Measurements from ENCODE around the gene CDH7. TPM values are rescaled to one million over a fixed set of nuclear protein-coding genes. Genes with fewer than 3 reads are reported as not detected.

CDH7 gene
- total RNA-seq, 1 donor from 2014 or later, result not detected

DNA sequence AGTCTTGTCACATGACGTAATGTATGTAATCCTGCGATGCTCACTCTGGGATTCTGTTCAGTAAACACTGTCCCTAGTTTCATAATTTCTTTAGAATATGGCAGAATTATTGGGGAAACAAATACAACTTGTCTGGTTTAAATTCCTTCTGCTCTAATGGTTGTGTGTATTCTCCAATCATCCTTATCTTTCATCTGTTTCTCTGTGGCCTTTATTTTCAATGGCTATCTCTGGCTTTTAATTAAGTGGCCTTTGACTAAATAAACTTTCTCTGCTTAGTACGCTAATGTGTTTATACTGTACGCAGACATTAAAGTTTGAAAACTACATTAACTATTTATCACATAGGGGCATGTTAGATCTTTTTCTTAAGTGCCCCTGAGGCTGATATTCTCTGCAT is 40.9 kb downstream of the CDH7 start:
- TF ChIP-seq, protein P1, sequence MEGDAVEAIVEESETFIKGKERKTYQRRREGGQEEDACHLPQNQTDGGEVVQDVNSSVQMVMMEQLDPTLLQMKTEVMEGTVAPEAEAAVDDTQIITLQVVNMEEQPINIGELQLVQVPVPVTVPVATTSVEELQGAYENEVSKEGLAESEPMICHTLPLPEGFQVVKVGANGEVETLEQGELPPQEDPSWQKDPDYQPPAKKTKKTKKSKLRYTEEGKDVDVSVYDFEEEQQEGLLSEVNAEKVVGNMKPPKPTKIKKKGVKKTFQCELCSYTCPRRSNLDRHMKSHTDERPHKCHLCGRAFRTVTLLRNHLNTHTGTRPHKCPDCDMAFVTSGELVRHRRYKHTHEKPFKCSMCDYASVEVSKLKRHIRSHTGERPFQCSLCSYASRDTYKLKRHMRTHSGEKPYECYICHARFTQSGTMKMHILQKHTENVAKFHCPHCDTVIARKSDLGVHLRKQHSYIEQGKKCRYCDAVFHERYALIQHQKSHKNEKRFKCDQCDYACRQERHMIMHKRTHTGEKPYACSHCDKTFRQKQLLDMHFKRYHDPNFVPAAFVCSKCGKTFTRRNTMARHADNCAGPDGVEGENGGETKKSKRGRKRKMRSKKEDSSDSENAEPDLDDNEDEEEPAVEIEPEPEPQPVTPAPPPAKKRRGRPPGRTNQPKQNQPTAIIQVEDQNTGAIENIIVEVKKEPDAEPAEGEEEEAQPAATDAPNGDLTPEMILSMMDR (IDR thresholded peaks at IDR 0.05), result no peak
- no peak overlapping the region for H3K27ac Mint-ChIP-seq
- POLR2A ChIA-PET, result no interaction called here
- H3K36me3 Mint-ChIP-seq (ENCODE audit: low read depth), result no peaks in the 10 kb centered on the region
- no peak overlapping the region for H3K4me3 Mint-ChIP-seq
- CTCF ChIA-PET, result no interaction called here
- H3K9me3 Mint-ChIP-seq, result peaks cover 3% of the 10 kb centered on the region
- no peak for ATAC-seq (ENCODE audit: low read depth)
- intact Hi-C loops (cut with micrococcal nuclease), result no loop called here
- H3K27me3 Mint-ChIP-seq, result no peaks in the 10 kb centered on the region
- H3K4me1 Mint-ChIP-seq, result no peaks in the 10 kb centered on the region
- DNase-seq, result no peak

DNA sequence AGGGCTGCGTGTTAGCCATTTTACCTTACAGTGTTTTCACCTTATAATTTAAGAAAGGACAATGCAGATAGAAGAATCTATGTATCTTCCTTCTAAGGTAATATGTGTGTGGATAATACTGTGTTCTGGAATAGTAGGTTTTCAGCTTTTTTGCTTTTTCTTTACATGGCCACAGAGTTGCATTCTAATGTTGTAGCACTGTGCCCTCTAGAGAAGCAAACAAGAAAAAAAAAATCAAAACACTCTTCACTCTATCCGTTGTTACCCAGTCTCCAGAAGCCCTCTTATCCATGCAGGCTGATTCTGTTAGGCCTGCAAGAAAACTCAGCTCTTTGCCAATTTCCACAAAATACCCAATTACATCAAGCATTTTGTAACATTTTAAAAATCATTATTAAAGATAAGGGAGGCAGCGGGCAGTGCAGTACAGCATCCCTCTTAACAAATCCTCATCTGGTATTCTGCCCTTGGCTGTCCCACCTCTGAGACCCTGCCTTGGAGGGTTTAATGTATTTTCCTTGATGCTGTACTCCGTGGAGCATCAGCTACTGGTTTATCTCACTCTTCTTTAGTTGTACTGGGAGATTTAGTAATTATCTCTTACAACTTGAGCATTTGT is 41.8 kb downstream of the CDH7 start:
- Mint-ChIP-seq H3K27ac (no peak overlapping the region), H3K4me3 (no peak overlapping the region), H3K27me3 (no peaks in the 10 kb centered on the region), H3K36me3 (ENCODE audit: low read depth) (no peaks in the 10 kb centered on the region), H3K4me1 (no peaks in the 10 kb centered on the region), H3K9me3 (peaks cover 3% of the 10 kb centered on the region)
- TF ChIP-seq, protein P1 (IDR thresholded peaks at IDR 0.05), result no peak
- intact Hi-C loops (cut with micrococcal nuclease), result no loop called here
- CTCF ChIA-PET, result no interaction called here
- POLR2A ChIA-PET, result no interaction called here
- no peak for ATAC-seq (ENCODE audit: low read depth)
- no peak for DNase-seq

DNA sequence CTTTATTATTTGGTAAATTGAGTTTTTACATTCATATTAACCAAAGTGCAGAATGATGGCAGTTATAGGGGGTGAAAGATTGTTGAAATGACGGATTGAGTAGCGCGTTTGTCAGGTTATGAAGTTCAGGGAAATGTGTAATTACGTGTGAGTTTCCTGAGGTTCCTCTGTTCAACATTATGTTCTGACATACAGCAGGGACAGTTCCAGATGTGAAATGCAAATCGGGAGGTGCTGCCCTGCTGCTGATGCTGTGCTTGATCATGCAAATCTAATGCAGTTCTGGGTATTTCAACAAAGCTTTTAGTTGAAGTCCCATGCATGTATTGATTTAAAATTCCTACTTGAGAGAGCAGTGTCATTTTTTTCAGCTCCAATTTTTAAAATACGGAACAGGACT is 57.9 kb downstream of the CDH7 start:
- no peaks in the 10 kb centered on the region for H3K36me3 Mint-ChIP-seq (ENCODE audit: low read depth)
- CTCF ChIA-PET, result no interaction called here
- no peaks in the 10 kb centered on the region for H3K27me3 Mint-ChIP-seq
- no peak overlapping the region for H3K4me3 Mint-ChIP-seq
- intact Hi-C loops (cut with micrococcal nuclease), result no loop called here
- H3K9me3 Mint-ChIP-seq, result no peaks in the 10 kb centered on the region
- POLR2A ChIA-PET, result no interaction called here
- DNase-seq, result no peak
- H3K27ac Mint-ChIP-seq, result no peak overlapping the region
- TF ChIP-seq, protein P1 (IDR thresholded peaks at IDR 0.05), result no peak
- no peaks in the 10 kb centered on the region for H3K4me1 Mint-ChIP-seq
- ATAC-seq (ENCODE audit: low read depth), result no peak

DNA sequence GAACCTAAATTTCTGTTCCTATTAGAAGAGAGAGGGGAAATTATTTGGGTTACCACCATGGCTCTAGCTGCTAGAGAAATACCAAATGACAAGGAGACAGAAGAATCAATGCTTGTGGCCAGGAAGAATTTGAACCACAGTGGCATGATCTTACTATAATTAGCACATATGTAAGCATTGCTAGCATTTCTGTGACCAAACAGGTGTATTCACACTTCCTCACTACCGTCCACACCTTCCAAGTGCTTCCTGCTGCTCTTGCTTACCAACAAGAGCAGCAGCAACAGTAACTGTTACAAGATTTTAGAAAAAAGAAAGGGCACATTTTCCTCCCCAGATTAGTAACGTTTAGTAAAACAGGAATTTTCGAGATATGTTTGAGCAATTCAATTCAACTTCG is 60.5 kb downstream of the CDH7 start:
- no peaks in the 10 kb centered on the region for H3K4me1 Mint-ChIP-seq
- no peak overlapping the region for H3K27ac Mint-ChIP-seq
- CTCF ChIA-PET, result no interaction called here

DNA sequence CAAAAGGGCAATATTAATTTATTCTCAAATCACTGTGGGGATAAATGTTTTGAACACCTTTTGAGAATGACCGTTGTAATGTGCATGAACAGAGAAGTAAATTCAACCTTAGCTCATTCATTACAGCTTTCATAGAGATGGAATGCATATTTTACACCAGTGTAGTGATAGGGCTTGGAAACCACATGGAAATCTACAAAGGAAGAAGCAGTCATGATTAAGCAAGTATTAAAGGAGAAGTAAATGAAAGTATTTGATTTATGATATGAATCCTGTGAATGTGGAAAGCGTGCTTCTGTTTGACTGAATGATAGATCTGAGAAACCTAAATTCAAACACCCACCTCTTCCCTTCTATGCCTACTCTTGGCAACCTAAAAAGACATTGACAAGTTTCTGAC is 64.7 kb downstream of the CDH7 start:
- no peak overlapping the region for H3K27ac Mint-ChIP-seq
- H3K9me3 Mint-ChIP-seq, result no peaks in the 10 kb centered on the region
- no peak for ATAC-seq (ENCODE audit: low read depth)
- H3K36me3 Mint-ChIP-seq (ENCODE audit: low read depth), result no peaks in the 10 kb centered on the region
- H3K4me3 Mint-ChIP-seq, result no peak overlapping the region
- CTCF ChIA-PET, result no interaction called here
- POLR2A ChIA-PET, result no interaction called here
- intact Hi-C loops (cut with micrococcal nuclease), result no loop called here
- TF ChIP-seq, protein P1 (IDR thresholded peaks at IDR 0.05), result no peak
- H3K4me1 Mint-ChIP-seq, result no peaks in the 10 kb centered on the region
- no peak for DNase-seq
- no peaks in the 10 kb centered on the region for H3K27me3 Mint-ChIP-seq

More for the DNA sequence above, 60.5 kb downstream of the CDH7 start:
- H3K36me3 Mint-ChIP-seq (ENCODE audit: low read depth), result no peaks in the 10 kb centered on the region
- POLR2A ChIA-PET, result no interaction called here
- TF ChIP-seq, protein P1 (IDR thresholded peaks at IDR 0.05), result no peak
- no peaks in the 10 kb centered on the region for H3K9me3 Mint-ChIP-seq
- intact Hi-C loops (cut with micrococcal nuclease), result no loop called here
- H3K4me3 Mint-ChIP-seq, result no peak overlapping the region
- no peaks in the 10 kb centered on the region for H3K27me3 Mint-ChIP-seq
- DNase-seq (no peak), ATAC-seq (ENCODE audit: low read depth) (no peak)

All from activated B cell treated with CpG ODN at 0.5 μM for 24 hours (primary cell).